Renal cortical epithelial cell (primary cell): Measurements from ENCODE around the gene PEPD. TPM values are rescaled to one million over a fixed set of nuclear protein-coding genes. Genes with fewer than 3 reads are reported as not detected.

ENCODE experiments used
- DNase-seq: peaks from one replicate; pipeline ENCODE4 v3.0.0-alpha.2; 2011; ENCODE audit warnings: low read depth
- total RNA-seq: library from RNA; depleted of rRNA; stranded (reverse); fragments of >200 nt; gene quantifications from 2 replicates; pipeline ENCODE4 v1.2.3, GENCODE V29; 2014

PEPD gene
- total RNA-seq, 1 donor from 2014 or later = 51.5 TPM

- no peak for DNase-seq
These were observed 10.2 kb downstream of the PEPD start for GRCh38 chr19:33511346-33511745.

- DNase-seq = no peak
These were observed 11.0 kb downstream of the PEPD start for GRCh38 chr19:33510462-33511194.

- DNase-seq = no peak
These were observed 11.8 kb downstream of the PEPD start for GRCh38 chr19:33509774-33510173.

GRCh38 chr19:33508941-33509614, 12.5 kb downstream of the PEPD start:
- DNase-seq = no peak

- no peak for DNase-seq
These were observed 13.2 kb downstream of the PEPD start for GRCh38 chr19:33508431-33508830.

GRCh38 chr19:33508009-33508408, 13.6 kb downstream of the PEPD start:
- no peak for DNase-seq

GRCh38 chr19:33507021-33507956, 14.3 kb downstream of the PEPD start:
- no peak for DNase-seq

GRCh38 chr19:33506498-33506897, 15.1 kb downstream of the PEPD start:
- no peak for DNase-seq

GRCh38 chr19:33505823-33506222, 15.8 kb downstream of the PEPD start:
- DNase-seq = no peak

GRCh38 chr19:33505148-33505547, 16.4 kb downstream of the PEPD start:
- DNase-seq = no peak

- no peak for DNase-seq
These were observed 17.5 kb downstream of the PEPD start for GRCh38 chr19:33504058-33504444.

- DNase-seq = no peak
These were observed 18.0 kb downstream of the PEPD start for GRCh38 chr19:33503433-33504057.

- DNase-seq = no peak
These were observed 18.6 kb downstream of the PEPD start for GRCh38 chr19:33503030-33503429.

- no peak for DNase-seq
These were observed 19.1 kb downstream of the PEPD start for GRCh38 chr19:33502521-33502920.

- no peak for DNase-seq
These were observed 19.8 kb downstream of the PEPD start for GRCh38 chr19:33501693-33502356.

GRCh38 chr19:33500991-33501390, 20.6 kb downstream of the PEPD start:
- no peak for DNase-seq

- DNase-seq = no peak
These were observed 21.0 kb downstream of the PEPD start for GRCh38 chr19:33500586-33500985.

GRCh38 chr19:33499671-33500506, 21.7 kb downstream of the PEPD start:
- DNase-seq = no peak

GRCh38 chr19:33499248-33499647, 22.3 kb downstream of the PEPD start:
- no peak for DNase-seq

GRCh38 chr19:33498391-33499000, 23.1 kb downstream of the PEPD start:
- DNase-seq = no peak
